DMS79 (cell line): Measurements from ENCODE around the gene CHCHD6.
"Not testable (repeated sequence)": the region's sequence is repeated elsewhere in the genome, so short reads cannot be mapped to it uniquely, and the experiment has no call there.

Experiments
- DNase-seq: peaks from one replicate; lab custom pipeline; 2025; lab: John Stamatoyannopoulos, UW

CHCHD6 gene

DNA sequence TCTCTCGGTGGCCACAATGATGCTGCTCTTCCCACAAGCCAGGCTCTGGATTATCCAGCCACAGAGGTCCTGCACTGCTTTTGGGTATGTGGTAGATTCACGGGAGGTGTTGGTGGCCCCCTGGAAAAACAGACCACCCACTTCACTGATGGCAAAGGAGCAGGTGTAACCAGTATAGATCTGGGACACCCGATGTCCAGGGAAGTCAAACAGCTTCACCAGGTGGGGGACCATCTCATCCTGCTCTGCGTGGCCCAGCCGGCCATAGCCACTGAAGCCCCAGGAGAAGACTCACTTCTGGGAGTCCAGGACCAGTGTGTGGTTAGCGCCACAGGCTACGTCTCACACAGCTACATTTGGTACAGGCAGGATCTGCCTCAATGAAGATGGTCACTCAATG lies 62.6 kb downstream of the CHCHD6 start:
- DNase-seq: no peak

DNA sequence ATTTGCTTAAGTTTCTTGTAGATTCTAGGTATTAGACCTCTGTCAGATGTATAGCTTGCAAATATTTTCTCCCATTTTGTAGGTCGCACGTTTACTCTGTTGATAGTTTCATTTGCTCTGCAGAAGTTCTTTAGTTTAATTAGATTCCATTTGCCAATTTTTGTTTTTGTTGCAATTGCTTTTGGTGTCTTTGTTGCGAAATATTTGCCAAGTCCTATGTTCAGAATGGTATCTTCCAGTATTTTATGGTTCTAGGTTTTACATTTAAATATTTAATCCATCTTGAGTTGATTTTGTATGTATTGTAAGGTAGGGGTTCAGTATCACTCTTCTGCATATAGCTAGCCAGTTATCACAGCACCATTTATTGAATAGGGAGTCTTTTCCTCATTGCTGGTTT lies 64.9 kb downstream of the CHCHD6 start:
- DNase-seq: no peak

DNA sequence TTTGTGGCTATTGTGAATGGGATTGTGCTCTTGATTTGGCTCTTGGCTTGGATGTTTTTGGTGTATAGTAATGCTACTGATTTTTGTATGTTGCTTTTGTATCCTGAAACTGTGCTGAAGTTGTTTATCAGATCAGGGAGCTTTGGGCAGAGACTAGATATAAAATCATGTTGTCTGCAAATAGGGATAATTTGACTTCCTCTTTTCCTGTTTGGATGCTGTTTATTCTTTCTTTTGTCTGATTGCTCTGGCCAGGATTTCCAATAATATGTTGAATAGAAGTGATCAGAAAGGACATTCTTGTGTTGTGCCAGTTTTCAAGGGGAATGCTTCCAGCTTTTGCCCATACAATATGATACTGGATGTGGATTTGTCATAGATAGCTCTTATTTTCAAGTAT lies 66.1 kb downstream of the CHCHD6 start:
- DNase-seq: no peak

DNA sequence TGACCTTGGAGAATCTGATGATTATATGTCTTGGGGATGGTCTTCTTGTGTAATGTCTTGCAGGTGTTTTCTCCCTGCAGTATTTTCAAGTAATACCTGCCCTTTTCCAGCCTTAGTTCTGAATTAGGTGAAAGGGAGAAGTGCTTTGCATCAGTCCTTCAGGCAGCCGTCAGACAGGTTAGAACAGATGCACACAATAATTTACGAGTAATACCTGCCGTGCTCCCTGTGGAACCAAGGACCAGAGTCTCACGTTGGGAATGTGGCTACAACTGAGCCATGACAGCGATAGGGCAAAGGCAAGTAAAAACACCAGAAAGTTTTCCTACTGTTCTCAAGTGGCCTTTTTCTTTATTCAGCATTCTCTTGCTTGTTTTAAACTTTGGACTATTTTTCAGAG lies 69.1 kb downstream of the CHCHD6 start:
- DNase-seq: no peak

DNA sequence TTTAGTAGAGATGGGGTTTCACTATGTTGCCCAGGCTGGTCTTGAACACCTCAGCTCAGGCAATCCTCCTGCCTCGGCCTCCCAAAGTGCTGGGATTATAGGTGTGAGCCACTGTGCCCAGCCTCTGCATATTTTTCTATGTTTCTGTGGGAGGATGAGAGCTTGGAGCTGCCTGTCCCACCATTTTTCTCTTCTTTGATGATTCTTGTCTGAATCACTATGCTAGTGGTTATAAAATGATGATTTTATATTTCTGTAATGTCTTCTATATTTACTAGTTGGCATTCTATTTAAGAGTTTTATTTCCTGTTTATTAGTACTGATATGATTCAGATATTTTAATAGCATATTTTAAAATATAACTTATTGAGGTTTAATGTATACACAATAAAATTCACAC lies 69.7 kb downstream of the CHCHD6 start:
- DNase-seq: no peak

DNA sequence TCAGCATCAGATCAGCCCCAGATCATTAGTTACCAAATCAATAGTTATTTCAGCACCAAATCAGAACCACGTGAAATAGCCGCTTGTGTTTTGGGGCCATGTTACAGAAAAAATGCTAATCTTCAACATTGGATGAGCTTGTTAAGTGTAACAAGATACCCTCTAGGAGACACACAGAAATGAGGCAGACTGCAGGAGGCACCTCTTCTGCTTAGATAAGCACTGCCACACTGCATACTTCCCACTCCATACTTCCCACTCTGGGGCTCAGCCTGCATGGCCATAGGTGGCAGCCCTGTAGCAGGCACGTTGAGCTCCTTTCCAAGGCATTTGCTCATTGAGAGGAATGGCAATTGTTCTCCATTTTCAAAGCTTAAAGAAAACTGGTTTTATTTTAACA lies 73.3 kb downstream of the CHCHD6 start:
- DNase-seq: no peak

DNA sequence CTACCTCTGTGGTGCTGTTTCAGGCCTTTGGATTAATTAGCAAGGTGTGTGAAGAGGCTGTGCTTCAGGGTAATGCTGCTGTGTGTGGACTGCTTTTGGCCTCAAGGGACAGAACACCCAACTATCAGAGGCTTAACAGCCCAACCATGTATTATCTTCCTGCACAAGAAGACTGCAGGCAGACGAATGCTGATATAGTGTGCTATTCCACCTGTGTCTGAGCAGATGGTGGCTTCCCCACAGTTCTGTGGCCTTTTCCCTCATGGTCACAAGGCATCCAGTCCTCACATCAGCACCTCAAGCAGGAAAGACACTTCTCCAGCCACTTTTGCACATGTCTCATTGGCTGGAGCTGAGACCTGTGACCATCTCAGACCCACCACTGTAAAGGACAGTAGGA lies 76.6 kb downstream of the CHCHD6 start:
- DNase-seq: no peak

DNA sequence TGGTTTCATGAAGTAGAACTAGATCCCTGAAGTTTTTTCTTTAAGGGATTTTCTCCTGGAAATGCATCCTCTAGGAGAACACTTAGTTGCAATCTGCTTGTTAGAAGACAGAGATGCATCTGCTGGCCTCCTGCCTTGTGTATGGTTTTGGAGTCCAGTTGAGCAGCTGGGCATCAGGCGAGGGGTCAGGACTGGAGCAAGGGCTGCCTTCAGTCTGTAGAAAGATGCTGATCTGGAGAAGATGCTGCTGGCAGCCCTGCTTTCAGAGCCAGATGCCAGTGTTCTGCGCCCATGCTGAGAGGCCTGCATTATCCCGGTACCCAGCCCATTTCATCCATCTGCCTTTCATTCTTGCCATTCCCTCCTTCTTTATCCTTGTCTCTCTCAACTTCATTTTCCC lies 77.4 kb downstream of the CHCHD6 start:
- DNase-seq: no peak

DNA sequence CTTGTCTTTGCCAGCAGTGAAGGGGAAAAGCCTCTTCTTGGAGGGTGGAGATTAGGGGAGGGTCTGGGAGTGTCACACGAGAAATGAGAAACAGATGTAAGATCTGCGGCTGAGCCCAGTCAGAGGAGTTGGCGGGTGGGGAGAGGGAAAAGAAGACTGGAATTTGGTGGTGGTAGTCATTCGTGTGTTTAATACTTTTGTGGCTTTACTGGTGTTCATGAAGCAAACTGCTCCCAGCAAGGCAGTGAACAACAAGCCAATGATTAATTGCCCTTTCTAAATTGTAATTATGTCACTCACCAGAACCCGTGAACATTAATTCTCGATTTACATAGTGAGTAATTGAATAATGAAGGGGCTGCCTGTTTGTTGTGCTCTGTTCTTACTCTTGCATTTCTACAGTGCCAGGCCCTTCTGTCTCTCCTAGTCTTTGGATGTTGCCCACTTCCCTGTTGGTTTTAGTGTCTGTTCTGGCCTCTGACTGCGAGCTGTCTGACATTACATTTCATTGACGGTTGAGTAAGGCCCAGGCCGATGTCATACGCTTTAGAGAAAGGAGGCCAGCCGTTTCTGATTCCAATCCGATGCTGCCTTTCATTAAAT lies 78.0 kb downstream of the CHCHD6 start:
- DNase-seq: no peak

DNA sequence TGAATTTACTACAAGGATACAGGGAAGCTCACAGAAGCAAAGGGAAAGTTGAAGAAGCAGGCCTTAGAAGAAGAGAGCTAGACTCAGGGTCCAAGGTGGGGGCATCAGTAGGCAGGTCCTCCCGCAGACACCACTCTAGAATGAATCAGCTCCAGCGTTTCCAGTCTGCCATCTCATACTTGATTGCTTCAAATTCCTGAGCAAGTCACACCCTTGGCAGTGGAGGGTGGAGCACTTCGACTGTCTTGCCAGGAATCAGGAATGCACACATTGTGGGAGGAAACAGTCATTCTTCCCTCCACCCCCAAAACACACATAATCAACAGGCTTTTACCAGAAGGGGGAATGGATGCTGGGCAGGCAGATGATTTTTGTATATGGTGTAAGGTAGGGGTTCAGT lies 78.5 kb downstream of the CHCHD6 start:
- DNase-seq: no peak

DNA sequence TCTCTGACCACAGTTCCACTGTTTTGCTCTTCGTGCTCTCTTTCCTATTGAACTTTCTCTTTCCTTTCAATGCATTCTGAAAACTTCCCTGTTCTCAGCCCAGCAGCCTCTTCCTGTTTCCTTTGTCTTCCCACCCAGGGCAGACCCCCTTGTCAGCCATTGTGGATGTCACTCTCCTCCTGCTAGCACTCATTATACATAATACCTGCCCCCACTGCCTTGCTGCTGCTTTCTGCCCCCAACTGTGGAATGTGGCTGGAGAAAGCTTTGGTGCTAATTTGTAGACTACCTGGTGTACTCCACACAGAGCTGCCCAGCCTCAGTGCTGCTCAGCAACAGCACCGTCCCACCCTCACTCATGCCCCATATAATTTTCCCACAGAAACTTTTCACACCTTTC lies 80.2 kb downstream of the CHCHD6 start:
- DNase-seq: no peak

DNA sequence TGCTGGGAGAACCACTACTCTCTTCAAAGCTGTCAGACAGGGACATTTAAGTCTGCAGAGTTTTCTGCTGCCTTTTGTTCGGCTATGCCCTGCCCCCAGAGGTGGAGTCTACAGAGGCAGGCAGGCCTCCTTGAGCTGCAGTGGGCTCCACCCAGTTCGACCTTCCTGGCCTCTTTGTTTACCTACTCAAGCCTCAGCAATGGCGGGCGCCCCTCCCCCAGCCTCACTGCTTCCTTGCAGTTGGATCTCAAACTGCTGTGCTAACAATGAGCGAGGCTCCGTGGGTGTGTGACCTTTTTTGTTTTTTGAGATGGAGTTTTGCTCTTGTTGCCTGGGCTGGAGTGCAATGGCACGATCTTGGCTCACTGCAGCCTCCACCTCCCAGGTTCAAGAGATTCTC lies 87.3 kb downstream of the CHCHD6 start:
- DNase-seq: not testable (repeated sequence)

DNA sequence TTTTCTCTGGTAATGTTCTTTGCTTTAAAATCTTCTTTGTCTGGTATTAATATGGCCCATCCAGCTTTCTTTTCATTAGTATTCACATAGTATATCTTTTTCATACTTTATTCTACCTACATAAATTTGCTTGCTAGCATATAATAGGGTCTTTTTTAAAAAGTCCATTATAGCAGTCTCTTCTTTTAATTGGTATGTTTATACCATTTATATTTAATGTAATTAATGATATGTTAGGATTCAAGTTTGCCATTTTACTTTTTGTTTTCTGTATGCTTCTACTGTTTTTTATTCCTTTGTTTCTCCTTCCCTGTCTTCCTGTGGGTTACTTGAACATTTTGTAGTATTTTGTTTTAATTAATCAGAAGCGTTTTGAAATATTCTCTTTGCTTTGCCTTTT lies 89.0 kb downstream of the CHCHD6 start:
- DNase-seq: no peak

DNA sequence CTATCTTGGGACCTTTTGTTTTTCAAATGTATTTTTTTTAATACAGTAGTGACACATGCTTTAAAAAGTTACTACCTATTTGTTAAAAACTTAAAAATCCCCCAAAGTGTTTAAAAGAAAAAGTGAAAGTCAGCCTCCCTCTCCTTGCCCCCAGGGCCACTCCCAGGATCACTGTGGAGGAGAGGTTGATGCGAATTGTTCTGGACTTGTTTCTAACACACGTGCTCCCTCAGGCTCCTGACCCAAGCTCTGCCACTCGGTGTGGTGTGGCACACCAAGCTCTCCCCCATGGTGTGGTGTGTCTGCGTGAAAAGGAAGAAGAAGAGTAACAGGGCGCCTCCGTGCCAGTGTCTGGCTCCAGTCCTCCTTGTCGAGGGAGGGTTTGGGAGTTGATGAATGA lies 93.5 kb downstream of the CHCHD6 start:
- no peak for DNase-seq

DNA sequence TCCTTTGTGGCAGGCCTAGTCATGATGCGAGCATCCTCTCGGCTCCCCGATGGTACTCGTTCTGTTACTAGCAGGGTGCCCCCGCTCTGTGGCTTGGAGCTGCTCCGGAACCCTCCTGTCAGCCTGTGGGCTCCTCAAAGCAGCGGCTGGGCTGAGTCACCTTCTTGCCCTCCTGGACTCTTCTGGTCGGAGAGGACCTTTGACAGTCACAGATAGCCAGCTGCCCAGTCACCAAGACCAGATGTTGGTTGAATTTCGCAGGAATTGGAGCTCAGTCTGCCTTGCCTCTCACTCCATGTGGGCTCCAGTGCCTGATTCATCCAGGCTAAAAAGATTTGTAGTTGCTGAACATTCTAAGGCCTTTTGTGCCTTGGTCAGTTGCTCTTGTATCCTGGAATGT lies 94.5 kb downstream of the CHCHD6 start:
- DNase-seq: no peak

DNA sequence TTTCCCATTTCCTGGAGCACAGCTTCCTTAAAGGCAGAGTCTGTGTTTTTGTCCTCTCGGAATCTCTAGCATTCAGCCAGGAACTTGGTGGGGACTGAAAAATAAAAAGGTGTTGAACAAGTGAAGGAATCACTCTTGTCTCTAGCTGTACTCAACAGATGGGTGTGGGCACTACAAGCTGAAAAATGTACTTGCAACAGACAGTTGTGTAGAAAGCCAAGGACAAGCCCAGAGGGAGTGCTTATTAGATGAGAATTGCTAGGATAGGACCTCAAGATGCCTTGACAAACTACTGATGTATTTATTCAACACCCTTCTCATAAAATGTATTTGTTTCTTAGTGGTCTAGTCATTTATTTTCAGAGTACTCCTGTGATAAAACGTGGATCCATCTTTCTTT lies 95.1 kb downstream of the CHCHD6 start:
- DNase-seq: no peak

DNA sequence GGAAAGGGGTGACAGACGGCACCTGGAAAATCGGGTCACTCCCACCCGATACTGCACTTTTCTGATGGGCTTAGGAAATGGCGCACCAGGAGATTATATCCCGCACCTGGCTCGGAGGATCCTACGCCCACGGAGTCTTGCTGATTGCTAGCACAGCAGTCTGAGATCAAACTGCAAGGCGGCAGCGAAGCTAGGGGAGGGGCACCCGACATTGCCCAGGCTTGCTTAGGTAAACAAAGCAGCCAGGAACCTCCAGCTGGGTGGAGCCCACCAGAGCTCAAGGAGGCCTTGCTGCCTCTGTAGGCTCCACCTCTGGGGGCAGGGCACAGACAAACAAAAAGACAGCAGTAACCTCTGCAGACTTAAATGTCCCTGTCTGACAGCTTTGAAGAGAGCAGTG lies 97.3 kb downstream of the CHCHD6 start:
- DNase-seq: not testable (repeated sequence)

DNA sequence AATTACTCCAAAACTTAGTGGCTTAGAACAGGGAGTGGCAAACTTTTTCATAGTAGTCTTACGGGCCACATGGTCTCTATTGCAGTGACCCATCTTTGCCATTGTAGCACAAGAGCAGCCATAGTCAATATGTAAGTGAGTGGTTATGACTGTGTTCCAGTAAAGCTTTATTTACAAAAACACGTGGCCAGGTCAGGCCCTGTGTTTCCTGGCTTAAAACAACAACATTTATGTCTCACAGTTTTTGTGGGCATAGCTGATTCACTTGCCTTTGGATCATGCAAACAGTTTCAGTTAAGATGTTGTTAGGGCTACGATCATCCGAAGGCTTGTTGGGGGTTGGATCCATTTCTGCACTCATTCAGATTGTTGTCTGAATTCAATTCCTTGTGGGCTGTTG lies 103.8 kb downstream of the CHCHD6 start:
- DNase-seq: no peak

DNA sequence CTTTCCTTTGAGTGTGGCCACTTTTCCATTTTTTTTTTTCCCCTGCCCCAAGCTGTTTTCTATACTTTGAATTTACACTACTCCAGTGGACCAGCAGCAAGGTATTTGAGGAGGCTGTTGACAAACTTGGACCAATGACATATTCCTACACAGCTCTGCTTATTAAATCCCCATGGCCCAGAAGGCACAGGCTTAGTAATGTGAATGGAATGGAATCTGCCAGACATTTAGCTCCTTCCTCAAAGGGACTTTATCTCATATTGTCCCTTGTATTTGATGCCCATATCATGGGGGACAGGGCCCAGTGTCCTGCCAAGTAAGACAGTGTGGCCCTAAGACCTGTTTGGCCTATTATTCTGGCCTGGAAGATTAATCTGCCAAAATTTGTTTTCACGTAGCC lies 107.5 kb downstream of the CHCHD6 start:
- no peak for DNase-seq

DNA sequence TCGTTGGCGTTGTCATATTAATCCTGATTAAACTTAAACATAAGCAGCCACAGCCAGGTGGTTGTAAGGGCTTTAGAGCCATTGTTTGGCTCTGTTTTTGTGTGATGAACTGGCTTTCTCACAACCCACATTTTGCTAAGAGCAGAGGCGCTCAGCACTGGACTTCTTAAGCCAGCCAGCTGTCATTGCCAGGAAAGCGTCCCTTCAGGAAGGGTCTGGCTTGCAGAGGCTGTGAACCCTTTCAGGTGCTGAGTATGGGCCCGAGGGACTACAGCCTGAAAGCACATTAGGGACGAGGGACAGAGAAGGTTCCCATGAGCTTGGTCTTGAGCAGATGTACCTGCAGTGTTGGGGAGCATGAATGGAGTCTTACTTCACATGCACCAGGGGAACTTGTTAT lies 112.3 kb downstream of the CHCHD6 start:
- DNase-seq: no peak

DNA sequence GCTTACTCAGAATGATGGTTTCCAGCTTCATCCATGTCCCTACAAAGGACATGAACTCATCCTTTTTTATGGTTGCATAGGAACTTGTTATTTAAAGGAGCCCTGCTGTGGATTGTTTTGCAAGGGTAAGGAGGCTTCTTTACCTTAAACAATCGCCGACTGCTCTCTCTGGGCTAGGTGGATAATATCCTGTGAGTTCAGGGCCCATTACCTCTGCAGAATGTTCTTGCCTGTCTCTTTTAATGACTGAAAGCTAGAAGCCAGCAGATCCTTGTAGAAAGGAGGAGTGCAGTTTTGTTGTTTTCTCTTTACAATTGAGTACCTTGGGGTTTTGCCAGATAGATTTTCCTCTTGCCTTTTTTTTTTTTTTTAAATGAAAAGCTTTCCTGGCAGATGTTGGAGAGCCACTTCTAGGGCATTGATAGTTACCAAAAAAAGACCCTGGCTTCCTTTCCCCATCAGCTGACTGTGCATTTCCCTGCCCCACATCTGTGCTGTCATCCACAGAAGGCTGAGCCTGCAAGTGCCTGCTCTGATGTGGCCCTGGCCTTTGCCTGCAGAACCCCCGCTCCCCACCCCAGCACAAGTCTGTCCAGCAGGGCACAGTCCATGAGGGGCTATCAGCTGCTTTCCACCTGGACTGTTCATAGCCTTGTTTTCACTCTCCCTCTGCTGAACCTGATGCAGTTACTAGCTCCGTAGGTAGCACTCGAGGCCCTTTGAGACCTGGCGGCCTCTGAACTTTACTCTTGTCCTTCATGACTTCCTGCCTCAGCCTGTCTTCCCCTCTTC lies 113.1 kb downstream of the CHCHD6 start:
- DNase-seq: peak; percentile 90

DNA sequence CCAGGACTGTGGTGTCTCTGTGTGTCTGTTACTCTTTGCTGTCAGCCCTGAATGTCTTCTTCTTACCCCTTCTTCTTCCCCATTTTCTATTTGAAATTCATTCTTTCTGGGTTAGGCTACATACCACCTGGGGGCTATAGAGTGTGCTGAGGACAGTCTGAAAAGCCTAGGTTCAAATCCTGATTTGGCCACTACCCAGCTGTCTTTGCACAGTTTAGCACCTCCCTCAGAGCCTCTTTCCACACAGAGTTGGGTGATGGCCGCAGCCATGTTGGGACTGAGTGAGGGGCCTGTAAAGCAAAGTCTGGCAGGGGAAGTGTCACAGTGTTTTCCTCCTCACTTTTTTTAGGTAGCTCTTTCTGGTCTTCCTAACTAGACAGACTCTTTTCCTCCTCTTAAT lies 113.7 kb downstream of the CHCHD6 start:
- no peak for DNase-seq

DNA sequence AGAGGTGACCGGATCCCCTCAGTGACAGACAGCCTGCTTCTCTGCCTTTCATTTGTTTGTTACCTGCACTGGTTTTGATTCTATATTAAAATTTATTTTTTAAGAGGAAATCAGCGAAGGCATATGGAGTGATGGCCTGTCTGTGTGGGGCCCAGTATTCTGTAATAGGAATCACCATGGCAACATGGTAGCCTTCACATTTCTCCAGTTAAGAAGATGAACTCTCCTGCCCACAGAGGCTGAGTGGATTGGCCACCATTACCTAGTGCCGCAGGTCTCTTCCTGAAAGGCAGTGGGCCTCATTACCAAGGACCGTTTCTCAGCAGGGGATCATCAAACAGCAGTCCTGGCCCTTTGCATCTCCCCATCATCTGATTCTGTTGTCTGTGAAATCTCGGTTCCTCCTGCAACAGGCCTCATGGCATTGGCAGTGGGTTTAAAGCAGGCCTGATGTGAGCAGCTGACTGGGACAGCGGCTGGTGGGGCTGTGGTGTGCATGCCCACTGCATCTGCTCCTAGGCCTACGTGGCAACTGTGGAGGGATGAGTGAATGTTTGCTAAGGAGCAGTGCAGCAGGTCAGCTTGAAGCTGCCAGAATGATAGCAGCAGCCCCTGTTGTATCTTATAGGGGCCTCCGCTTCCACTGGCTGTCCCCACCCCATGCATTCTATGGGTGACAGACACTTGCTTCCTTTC lies 114.5 kb downstream of the CHCHD6 start:
- no peak for DNase-seq
